AG09319 (cell line): ENCODE measurements around the gene PCDHA3.
"Not testable (repeated sequence)": the region's sequence is repeated elsewhere in the genome, so short reads cannot be mapped to it uniquely, and the experiment has no call there.

Experiments
- DNase-seq: peaks from one replicate; pipeline ENCODE4 v3.0.0-alpha.2; 2010; ENCODE audit warnings: low read depth; ENCODE audit errors: extremely low read depth
- CTCF ChIP-seq: IDR thresholded peaks from 2 replicates; pipeline ENCODE4 v1.5.1; 2011; ENCODE audit warnings: low read depth, mild to moderate bottlenecking, inconsistent platforms, low read length, moderate library complexity

PCDHA3 gene

GRCh38 chr5:140791089-140791488, 9.8 kb upstream of the PCDHA3 start:
- no peak for TF ChIP-seq CTCF
- DNase-seq: no peak

- DNase-seq: no peak
Measured at GRCh38 chr5:140794595-140795258, 6.1 kb upstream of the PCDHA3 start, which contains the start of gene PCDHA2. Gene PCDHA2 (plus strand): TSS chr5:140794852.

GRCh38 chr5:140795259-140795641, 5.6 kb upstream of the PCDHA3 start:
- DNase-seq: no peak

More at GRCh38 chr5:140794595-140795258, 6.1 kb upstream of the PCDHA3 start, which contains the start of gene PCDHA2:
- no peak; the same call in 1 of the 2 replicates for TF ChIP-seq CTCF

GRCh38 chr5:140796072-140796717, 4.7 kb upstream of the PCDHA3 start:
- DNase-seq: not testable (repeated sequence)

More at GRCh38 chr5:140795259-140795641, 5.6 kb upstream of the PCDHA3 start:
- no peak; the same call in 1 of the 2 replicates for TF ChIP-seq CTCF

- TF ChIP-seq CTCF: no peak
- DNase-seq: no peak
Measured at GRCh38 chr5:140796718-140797095, 4.2 kb upstream of the PCDHA3 start.

GRCh38 chr5:140801494-140801841, 611 bp downstream of the PCDHA3 start:
- DNase-seq: no peak
- TF ChIP-seq CTCF: no peak

- DNase-seq: not testable (repeated sequence)
Measured at GRCh38 chr5:140802381-140802780, 1.5 kb downstream of the PCDHA3 start.

- no peak for TF ChIP-seq CTCF
- DNase-seq: no peak
Measured at GRCh38 chr5:140802781-140803271, 2.0 kb downstream of the PCDHA3 start.
